Measurements from ENCODE around the gene SMIM11.

SMIM11 gene

DNA sequence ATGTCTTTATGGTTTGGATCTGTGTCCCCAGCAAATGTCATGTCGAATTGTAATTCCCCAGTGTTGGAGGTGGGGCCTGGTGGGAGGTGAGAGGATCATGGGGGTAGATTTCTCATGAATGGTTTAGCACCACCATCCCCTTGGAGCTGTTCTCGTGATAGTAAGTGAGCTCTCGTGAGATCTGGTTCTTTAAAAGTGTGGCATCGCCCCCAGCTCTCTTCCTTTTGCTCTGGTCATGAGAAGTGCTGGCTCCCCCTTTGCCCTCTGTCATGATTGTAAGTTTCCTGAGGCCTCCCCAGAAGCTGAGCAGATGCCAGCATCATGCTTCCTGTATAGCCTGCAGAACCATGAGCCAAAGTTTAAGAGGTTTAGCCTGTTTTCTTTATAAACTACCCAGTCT, 22.8 kb upstream of the SMIM11 start:
- H3K27ac ChIP-seq (ENCODE audit: extremely low read depth, low read depth, low read length): no peak overlapping the region
- H3K9me3 ChIP-seq (ENCODE audit: control insufficient read depth, insufficient read depth, low read depth, low read length): no peaks in the 10 kb centered on the region
- no peaks in the 10 kb centered on the region for H3K36me3 ChIP-seq (ENCODE audit: control insufficient read depth in 2 of 2, insufficient read depth in 1 of 2, low read length in 2 of 2)
- no peaks in the 10 kb centered on the region for H3K4me1 ChIP-seq (ENCODE audit: control insufficient read depth, insufficient read depth, low read length)
- ChIA-PET CTCF (interaction anchor here (0.6 to 12.4 kb wide), 4 partner anchors 155 to 429 kb away, joined by 3 to 219 read pairs (median 3); no protein-coding TSS in a partner anchor), POLR2A (no interaction called here)
- no peak overlapping the region for H3K4me3 ChIP-seq (ENCODE audit: low read depth, low read length)
- TF ChIP-seq, protein P1, sequence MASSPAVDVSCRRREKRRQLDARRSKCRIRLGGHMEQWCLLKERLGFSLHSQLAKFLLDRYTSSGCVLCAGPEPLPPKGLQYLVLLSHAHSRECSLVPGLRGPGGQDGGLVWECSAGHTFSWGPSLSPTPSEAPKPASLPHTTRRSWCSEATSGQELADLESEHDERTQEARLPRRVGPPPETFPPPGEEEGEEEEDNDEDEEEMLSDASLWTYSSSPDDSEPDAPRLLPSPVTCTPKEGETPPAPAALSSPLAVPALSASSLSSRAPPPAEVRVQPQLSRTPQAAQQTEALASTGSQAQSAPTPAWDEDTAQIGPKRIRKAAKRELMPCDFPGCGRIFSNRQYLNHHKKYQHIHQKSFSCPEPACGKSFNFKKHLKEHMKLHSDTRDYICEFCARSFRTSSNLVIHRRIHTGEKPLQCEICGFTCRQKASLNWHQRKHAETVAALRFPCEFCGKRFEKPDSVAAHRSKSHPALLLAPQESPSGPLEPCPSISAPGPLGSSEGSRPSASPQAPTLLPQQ (tag by site-specific recombination; IDR thresholded peaks at IDR 0.05): no peak
- no peak for TF ChIP-seq HOXD13 (CRISPR knock-in tag; IDR thresholded peaks at IDR 0.05; ENCODE audit: borderline replicate concordance)
- TF ChIP-seq KLF16 (tag by site-specific recombination; IDR thresholded peaks at IDR 0.05): no peak
- TF ChIP-seq GLIS2 (tag by site-specific recombination; IDR thresholded peaks at IDR 0.05): no peak
- TF ChIP-seq ZNF664 (tag by site-specific recombination; IDR thresholded peaks at IDR 0.05): no peak
- no peak for TF ChIP-seq HOXA7 (CRISPR knock-in tag; IDR thresholded peaks at IDR 0.05; ENCODE audit: borderline replicate concordance)
- TF ChIP-seq ZSCAN23 (tag by site-specific recombination; IDR thresholded peaks at IDR 0.05): no peak
- TF ChIP-seq, protein P2, sequence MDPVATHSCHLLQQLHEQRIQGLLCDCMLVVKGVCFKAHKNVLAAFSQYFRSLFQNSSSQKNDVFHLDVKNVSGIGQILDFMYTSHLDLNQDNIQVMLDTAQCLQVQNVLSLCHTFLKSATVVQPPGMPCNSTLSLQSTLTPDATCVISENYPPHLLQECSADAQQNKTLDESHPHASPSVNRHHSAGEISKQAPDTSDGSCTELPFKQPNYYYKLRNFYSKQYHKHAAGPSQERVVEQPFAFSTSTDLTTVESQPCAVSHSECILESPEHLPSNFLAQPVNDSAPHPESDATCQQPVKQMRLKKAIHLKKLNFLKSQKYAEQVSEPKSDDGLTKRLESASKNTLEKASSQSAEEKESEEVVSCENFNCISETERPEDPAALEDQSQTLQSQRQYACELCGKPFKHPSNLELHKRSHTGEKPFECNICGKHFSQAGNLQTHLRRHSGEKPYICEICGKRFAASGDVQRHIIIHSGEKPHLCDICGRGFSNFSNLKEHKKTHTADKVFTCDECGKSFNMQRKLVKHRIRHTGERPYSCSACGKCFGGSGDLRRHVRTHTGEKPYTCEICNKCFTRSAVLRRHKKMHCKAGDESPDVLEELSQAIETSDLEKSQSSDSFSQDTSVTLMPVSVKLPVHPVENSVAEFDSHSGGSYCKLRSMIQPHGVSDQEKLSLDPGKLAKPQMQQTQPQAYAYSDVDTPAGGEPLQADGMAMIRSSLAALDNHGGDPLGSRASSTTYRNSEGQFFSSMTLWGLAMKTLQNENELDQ (tag by site-specific recombination; IDR thresholded peaks at IDR 0.05; ENCODE audit: low read depth): no peak
- TF ChIP-seq, protein P3, sequence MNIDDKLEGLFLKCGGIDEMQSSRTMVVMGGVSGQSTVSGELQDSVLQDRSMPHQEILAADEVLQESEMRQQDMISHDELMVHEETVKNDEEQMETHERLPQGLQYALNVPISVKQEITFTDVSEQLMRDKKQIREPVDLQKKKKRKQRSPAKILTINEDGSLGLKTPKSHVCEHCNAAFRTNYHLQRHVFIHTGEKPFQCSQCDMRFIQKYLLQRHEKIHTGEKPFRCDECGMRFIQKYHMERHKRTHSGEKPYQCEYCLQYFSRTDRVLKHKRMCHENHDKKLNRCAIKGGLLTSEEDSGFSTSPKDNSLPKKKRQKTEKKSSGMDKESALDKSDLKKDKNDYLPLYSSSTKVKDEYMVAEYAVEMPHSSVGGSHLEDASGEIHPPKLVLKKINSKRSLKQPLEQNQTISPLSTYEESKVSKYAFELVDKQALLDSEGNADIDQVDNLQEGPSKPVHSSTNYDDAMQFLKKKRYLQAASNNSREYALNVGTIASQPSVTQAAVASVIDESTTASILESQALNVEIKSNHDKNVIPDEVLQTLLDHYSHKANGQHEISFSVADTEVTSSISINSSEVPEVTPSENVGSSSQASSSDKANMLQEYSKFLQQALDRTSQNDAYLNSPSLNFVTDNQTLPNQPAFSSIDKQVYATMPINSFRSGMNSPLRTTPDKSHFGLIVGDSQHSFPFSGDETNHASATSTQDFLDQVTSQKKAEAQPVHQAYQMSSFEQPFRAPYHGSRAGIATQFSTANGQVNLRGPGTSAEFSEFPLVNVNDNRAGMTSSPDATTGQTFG (tag by site-specific recombination; IDR thresholded peaks at IDR 0.05; ENCODE audit: borderline replicate concordance): no peak
- TF ChIP-seq KLF7 (tag by site-specific recombination; IDR thresholded peaks at IDR 0.05; ENCODE audit: borderline replicate concordance): no peak
- no peak for TF ChIP-seq ZNF266 (tag by site-specific recombination; IDR thresholded peaks at IDR 0.05; ENCODE audit: low read depth)
- TF ChIP-seq, protein P4, sequence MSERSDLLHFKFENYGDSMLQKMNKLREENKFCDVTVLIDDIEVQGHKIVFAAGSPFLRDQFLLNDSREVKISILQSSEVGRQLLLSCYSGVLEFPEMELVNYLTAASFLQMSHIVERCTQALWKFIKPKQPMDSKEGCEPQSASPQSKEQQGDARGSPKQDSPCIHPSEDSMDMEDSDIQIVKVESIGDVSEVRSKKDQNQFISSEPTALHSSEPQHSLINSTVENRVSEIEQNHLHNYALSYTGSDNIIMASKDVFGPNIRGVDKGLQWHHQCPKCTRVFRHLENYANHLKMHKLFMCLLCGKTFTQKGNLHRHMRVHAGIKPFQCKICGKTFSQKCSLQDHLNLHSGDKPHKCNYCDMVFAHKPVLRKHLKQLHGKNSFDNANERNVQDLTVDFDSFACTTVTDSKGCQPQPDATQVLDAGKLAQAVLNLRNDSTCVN (tag by site-specific recombination; optimal IDR thresholded peaks at IDR 0.05): no peak
- TF ChIP-seq ZFP3 (tag by site-specific recombination; IDR thresholded peaks at IDR 0.05; ENCODE audit: low read depth): no peak
- TF ChIP-seq ZBTB21 (tag by site-specific recombination; IDR thresholded peaks at IDR 0.05): no peak
- no peak for TF ChIP-seq ZNF747 (tag by site-specific recombination; IDR thresholded peaks at IDR 0.05)
- no peak for TF ChIP-seq ZNF157 (tag by site-specific recombination; IDR thresholded peaks at IDR 0.05)
- TF ChIP-seq YY1 (tag by site-specific recombination; IDR thresholded peaks at IDR 0.05): no peak
- TF ChIP-seq, protein P5, sequence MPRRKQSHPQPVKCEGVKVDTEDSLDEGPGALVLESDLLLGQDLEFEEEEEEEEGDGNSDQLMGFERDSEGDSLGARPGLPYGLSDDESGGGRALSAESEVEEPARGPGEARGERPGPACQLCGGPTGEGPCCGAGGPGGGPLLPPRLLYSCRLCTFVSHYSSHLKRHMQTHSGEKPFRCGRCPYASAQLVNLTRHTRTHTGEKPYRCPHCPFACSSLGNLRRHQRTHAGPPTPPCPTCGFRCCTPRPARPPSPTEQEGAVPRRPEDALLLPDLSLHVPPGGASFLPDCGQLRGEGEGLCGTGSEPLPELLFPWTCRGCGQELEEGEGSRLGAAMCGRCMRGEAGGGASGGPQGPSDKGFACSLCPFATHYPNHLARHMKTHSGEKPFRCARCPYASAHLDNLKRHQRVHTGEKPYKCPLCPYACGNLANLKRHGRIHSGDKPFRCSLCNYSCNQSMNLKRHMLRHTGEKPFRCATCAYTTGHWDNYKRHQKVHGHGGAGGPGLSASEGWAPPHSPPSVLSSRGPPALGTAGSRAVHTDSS (tag by site-specific recombination; IDR thresholded peaks at IDR 0.05): no peak
- TF ChIP-seq ZNF121 (tag by site-specific recombination; IDR thresholded peaks at IDR 0.05): no peak
- no peak for TF ChIP-seq ZNF132 (tag by site-specific recombination; IDR thresholded peaks at IDR 0.05; ENCODE audit: borderline replicate concordance)
